Middle frontal gyrus (tissue), 1 donor: ENCODE data around the gene TVP23C.
"Not testable (repeated sequence)": the region's sequence is repeated elsewhere in the genome, so short reads cannot be mapped to it uniquely, and the experiment has no call there.

Experiments
- DNase-seq: peaks from one replicate; pipeline ENCODE4 v3.0.0-alpha.2; 2015; ENCODE audit warnings: low spot score; ENCODE audit errors: extremely low spot score

TVP23C gene

DNA sequence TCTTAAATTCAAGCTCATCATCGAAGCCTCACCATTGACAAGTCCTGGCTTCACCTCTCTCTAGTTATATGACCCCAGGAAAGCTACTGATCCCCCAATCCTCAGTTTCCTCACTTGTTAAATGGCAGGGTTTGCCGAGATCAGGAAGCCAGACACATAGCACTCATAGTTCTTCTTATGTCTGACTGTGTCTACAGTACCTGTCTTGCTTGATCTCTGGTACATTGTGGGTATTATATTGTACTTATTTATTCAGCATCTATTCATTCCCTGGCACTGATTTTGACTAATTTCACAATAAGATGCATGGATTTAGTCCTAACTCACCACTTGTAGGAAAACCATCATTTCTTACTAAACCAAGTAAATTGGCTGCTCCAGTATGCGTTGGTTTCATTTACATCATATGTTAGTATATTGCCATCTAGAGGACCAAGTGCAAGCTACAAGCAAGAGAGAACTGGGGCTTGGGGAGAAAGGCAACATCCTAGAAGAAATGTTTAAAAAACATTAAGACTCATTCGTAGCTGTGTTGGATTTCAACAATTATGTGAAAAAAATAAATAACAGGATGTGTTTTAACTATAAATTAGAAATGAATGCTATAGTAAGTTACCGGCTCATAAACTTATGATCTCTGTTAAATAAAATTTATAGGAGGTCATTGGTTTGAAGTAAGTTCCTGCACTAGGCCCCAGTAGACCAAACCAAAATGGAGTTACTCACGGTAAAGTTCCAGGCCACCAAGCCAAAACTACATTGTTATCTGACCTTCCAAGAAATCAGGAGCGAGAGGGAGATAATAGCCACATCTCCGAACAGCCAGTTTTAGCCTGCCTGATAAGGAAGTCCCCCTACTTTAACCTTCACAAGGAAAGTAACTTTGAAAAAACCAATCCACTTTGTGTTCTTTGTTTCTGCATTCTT lies 36.7 kb downstream of the TVP23C start:
- peak; percentile 76 for DNase-seq

DNA sequence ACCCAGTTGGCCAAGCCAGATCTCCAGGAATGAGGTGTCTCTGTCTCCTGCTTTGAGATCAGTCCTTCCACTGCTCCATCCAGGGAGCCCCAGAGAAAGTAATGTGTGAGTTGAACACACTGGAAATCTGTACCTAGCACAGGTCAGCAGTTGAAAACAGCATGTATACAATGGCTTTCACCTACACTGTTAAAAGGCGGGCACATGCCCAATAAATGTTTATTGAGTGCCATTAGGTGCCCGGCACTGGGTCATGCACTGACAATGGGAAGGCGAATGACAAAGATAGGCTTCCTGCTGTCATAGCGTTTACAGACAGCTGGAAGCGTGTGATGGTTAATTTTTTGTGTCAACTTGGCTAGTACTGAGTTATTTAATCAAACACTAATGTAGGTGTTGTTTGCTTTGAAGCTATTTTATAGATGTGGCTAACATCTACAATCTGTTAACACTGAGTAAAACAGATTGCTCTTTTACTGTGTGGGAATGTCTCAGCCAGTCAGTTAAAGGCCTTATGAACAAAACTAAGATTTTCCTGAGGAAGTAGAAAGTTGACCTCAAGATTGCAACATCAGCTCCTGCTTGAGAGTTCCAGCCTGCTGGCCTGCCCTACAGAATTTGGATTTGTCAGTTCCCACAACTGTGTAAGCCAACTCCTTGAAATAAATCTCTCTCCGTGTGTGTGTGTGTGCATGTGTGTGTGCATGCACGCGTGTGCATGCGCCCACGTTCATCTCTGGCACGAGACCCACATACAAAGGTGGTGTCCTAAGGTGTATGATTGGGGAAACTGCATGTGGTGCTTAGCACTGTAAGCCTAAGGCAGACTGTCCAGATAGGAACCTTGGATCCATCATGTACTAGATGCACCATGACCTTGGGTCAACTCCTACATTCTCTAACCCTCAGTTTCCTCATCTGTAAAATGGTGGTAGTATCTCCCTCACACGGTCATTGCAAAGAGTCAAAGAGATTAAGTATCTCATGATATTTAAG lies 38.0 kb downstream of the TVP23C start:
- DNase-seq, result not testable (repeated sequence)

DNA sequence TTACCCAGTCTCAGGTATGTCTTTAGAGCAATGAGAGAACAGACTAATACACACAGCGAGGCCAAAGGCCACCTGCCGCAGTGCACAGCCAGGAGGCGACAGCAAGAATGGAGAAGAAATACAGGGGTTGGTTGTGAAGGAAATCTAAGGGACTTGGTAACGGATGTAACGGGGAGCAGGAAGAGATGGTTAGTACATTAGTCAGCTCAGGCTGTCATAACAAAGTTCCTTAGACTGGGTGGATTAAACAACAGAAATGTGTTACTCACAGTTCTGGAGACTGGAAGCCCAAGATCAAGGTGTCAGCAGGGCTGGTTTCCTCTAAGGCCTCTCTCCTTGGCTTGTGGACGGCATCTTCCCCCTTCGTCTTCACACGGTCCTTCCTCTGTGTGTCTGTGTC lies 47.1 kb downstream of the TVP23C start:
- DNase-seq, result no peak

DNA sequence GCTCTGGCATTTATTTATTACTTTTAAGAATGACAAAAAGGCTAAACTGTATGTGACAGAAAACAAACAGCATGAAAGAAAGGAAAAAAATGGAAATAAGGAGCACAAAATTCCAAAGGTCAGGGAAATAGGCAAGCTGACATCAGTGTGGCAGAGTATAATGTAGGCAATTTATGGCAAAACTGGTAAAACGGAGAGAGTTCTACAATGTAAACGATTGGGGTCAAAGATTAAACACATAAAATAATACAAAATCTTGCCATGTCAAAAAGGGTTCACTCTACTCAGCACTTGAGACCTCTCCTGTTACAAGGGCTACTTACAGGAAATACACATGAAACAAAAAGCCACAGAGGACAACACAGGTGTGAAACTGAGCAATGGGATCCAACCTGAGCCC lies 48.8 kb downstream of the TVP23C start:
- DNase-seq, result no peak

DNA sequence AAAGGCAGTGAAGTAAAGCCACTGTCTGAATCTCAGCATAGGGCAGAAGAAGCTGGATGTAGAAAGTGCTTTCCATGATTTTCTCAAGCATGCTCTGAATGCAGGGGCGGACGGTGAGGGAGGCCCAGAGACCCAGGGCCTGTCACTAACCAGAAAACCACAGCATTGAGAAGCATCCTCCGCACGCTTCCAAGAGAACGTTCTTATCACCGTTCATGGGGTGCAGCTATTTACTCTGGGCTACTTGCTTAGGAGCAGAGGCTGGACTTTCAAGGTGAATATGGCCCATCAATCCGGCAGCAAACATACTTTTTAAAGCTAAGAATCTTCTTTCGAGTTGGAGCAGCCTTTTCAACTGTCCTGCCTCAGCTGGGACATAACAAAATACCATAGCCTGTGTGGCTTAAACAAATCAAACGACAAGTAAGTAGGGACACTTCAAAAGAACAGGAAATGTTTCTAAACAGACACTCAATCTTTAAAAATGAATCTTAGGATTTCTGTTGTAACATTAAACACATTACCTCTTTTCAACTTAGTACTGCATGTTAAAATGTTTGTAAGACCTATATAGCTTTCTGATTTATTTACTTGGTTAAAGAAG lies 49.3 kb downstream of the TVP23C start:
- DNase-seq, result no peak

DNA sequence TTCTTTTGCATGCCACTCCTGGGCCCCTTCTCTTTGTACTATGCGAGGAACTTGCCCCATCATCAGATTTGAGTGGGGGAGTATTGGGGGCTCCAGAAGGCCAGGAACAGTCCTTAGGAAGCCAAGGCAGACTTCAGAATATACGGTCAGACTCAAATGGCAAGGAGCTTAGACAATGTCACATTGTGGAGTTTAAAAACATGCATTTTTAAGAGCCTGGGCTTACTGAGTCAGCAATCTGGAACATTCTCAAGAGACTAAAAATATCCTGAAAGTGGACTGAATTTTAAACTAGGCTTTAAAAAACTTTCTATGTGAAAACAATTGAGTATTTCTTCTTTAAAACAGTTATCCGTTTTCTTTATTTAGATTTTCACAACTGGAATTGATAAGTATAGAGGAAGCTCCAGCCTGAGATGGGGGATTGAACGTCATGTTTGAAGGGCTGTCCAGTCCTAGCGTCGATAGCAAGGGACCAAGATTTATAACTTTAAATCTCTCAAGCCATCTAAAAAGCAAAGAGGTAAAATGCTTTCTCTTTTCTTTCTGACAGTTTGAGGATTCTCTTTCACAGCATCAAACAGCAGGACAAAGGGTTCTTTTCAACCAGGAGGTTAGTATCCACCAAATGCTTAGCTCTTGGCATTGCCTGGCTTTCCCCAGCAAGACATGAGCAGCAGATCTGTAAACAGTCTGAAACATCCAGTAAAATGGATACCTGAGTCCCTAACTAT lies 50.1 kb downstream of the TVP23C start:
- DNase-seq, result peak; percentile 40

DNA sequence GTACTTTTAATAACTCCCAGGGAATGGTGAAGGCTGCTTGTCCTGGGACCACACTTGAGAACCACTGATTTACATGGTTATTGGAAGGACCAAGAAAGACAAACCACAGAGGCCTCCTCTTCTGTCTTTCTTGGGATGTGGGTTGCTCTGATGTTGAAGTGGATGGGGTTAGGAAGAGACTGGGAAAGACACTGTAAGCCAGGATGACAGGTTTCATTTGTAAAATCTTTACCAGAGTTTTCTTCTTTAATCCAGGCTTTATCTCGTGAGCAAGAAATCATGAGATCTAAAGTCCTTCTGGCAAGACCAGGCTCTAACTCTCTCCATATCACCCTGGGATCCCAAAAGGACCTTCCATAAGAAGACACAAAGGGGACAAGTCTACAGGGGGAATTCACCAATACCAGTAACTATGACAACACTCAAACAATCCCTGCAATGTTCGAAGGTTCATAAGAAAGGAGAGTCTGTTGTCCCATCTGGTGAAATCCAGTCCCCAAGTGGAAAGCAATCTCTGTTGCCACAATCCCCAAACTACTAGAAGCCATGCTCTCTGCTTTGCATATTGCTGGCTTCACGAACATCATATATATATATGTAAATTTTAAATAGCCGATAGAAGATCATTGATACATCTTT lies 51.1 kb downstream of the TVP23C start:
- DNase-seq, result no peak

DNA sequence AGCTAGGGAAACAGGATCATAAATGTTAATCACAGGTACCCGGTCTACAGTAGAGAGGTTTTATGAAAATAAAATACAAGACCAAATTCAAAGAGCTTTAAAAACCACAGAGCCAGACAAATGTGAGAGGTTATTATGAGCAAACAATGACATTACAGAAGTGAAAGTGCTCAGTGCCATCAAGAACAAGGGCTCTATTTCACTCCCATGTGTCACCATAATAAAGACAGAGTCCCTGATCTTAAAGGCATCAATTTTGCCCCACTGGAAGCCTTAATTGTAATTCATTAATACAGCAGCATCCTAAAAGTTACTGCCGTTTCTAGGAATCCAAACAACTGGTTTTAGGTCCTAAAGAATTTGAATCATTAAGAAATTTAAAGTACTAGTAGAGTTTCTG lies 52.1 kb downstream of the TVP23C start:
- DNase-seq, result no peak

DNA sequence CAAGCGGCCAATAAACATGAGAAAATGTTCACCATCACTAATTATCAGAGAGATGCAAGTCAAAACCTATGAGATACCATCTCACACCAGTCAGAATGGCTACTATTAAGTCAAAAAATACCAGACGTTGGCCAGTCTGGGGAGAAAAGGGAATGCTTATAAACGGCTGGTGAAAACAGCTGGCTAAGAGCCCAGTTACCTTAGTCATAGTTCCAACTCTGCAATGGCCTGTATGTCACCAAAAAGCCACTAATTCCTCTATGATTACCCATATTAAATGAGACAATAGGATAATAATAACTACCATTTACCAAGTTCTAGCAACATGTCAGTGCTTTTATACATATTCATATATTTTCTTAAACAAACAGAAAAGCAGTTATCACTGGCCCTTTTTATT lies 52.9 kb downstream of the TVP23C start:
- DNase-seq, result no peak

DNA sequence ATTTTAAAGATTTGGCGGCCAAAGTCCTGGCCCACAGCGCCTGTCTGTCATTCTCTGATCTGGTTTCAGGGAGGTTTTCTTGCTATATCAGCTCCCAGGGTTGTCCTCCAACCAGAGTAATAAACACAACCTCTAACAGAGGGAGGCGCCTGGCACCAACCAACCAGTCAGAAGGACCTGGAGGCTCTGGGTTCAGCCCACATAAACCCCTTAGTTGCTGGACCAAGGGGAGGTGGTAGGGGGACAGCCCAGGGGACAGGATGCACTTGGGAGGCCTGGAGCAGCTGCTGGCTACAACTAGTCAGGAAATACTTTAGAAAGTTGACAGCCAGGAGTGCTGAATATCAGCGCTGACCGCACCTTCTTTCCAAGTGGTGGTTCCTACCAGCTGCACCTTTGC lies 54.2 kb downstream of the TVP23C start:
- DNase-seq, result no peak

DNA sequence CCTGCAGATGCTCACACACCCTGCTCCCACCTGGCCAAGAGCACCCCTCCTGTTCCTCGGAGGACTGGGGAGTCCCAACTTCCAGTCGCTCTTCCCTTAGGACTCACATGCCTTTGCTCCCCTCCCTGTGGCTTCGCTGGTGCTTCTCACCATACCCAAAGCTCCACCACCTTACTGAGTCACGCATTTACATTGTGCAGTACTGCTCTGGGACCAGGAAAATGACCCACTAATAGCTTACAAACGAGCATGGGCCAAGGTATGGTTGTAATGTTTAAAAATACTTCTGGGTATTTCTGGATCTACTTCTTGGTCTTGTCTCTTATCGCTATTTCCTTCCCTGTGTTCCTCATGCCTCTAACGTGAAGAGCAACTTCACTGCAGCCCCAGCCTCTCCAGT lies 54.8 kb downstream of the TVP23C start:
- no peak for DNase-seq

DNA sequence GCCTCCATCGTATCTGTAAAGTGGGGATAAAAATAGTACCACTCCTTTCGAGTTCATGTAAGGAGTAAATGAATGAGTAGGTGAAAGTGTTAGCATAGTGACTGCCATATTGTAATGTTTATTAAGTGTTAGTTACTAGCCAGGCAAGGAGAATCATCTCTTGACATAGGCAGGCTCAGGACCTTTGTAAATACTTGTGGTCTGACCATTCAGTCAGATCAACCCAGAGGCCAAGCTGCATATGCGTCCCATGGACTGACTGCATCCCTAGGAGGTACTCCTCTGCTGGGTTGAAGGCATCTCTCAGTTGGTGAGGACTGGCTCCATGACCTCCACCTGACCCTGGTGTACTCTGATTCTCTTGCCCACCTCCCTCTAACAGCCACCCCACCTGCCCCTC lies 55.4 kb downstream of the TVP23C start:
- no peak for DNase-seq

DNA sequence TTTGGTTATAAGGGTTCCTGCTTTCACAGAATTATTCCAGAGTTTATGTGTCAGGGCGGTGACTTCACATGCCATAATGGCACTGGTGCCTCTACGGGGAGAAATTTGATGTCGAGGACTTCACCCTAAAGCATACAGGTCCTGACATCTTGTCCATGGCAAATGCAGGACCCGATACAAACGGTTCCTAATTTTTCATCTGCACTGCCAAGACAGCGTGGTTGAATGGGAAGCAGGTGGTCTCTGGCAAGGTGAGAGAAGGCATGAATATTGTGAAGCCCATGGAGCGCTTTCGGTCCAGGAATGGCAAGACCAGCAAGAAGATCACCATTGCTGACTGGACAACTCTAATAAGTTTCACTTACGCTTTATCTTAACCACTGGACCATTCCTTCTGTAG lies 56.3 kb downstream of the TVP23C start:
- DNase-seq, result no peak

DNA sequence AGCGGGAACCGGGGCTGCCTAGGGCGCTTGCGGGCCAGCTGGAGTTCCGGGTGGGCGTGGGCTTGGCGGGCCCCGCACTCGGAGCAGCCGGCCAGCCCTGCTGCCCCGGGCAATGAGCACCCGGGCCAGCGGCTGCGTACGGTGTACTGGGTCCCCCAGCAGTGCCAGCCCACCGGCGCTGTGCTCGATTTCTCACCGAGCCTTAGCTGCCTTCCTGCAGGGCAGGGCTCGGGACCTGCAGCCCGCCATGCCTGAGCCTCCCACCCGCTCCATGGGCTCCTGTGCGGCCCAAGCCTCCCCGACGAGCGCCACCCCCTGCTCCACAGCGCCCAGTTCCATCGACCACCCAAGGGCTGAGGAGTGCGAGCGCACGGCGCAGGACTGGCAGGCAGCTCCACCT lies 57.6 kb downstream of the TVP23C start:
- not testable (repeated sequence) for DNase-seq

DNA sequence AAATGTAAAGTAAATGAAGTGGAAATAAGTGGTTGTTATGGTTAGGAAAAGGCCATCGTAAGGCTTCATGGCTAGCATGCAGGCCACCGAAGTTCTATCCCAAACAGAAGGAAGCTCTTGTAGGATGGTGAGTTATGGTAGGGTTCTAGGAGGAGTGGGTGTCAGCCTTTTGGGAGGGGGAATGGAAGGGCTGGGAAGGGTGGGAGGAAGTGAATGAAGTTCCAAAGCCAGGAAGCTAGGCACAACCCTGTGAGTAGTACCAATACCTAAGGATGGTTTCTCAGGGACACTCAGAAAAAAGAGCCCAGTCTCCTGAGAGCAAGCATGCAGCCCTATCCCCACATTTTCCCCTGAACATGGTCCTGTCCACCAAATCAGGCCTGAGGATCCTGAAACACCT lies 59.6 kb downstream of the TVP23C start:
- no peak for DNase-seq

DNA sequence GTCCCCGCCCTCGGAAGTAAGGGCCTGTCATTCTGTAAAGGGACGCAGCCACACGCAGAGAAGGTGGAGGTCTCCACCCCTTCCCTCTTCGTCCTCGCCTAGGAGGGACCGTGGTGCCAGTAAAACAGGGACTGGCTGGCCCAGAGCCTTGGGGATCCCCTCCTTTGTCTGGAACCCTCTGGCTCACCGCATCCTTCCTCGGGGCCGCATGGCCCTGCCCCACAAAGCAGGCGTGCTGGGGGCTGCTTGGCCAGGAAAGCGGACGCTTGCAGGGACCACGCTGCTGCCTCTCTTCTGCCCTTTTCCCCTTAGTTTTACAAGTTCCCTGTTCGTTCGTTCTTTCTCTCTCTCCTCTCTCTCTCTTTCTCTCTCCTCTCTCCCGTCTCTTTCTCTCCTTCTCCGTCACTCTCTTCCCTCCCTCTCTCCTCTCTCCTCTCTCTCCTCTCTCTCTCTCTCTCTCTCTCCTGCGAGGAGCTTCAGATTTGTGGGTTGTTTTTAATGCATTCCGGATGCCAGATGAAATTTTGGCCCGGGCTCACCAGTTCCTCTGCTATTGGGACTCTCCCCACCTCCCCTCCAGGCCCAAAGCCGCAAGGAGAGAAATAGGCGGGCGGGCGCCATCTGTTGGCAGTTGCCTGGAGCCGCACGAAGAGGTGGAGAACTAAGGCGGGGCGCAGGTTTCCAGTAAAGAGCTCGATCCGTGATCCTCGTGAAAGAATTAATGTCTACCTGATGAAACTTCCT lies 60.7 kb downstream of the TVP23C start:
- peak; percentile 62 for DNase-seq

DNA sequence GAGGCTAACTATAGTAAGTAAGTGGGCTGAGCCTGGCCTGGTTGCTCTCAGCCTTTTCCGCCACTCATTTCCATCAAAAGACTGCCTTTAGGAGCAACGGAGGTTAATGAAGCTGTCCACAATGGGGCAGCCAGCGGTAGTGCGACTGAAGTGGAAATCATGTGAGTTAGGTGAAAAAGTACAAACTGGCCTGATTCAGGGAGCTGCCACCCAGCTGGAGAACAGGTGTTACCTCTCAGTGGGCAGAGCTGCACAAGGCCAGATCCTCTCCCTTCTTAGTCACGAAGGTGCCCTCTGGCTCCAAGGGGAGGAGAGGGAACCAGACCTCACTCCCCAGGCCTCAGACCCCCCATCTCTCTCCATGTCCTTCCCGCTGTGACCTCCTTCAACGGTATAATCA lies 61.5 kb downstream of the TVP23C start:
- no peak for DNase-seq

DNA sequence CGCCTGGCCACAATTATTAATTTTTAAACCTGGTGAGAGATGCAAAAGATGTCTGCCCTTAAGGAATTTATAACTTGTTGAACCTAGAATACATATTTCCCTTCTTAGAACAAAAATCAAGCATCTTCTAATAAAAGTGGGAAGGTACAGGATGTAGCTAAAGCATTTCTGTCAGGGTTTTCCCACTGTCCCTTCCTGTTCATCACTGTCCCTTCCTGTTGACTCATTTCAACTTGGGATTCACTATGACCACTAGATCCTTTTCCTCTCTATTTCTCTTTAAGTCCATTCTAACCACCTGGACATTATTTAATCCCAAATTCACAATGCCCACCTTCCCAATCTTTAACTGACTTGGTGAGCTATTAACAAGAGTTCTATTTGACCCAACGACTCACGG lies 62.0 kb downstream of the TVP23C start:
- DNase-seq, result no peak

DNA sequence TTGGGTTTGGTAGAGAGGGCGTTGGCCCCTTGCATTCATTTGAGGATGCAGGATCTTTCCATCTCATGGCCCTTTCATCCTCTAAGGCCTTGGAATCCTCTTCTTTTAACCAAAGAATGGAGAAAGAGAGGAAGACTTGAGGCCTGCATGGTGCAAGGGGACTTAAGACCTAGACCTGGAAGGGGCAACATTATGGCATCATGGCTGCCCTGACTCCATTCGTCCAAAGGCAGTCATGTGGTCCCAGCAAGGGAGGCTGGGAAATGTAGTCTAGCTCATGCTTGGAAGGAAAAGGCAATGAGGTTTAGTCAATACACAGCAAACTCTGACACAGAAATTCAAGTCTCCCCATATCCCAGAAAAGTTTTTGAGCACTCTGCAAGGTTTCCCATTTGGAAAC lies 65.2 kb downstream of the TVP23C start:
- no peak for DNase-seq
